T-helper 2 cell (primary cell): ENCODE measurements around the gene NDST1.
A peak's percentile ranks its signal among the peaks of the same experiment; 100 is the strongest.

Source experiments
- DNase-seq, 5 experiments: peaks; one replicate each; pipeline versions ENCODE4 v3.0.0 to v3.0.0-alpha.2; 2012 to 2022

NDST1 gene

DNA sequence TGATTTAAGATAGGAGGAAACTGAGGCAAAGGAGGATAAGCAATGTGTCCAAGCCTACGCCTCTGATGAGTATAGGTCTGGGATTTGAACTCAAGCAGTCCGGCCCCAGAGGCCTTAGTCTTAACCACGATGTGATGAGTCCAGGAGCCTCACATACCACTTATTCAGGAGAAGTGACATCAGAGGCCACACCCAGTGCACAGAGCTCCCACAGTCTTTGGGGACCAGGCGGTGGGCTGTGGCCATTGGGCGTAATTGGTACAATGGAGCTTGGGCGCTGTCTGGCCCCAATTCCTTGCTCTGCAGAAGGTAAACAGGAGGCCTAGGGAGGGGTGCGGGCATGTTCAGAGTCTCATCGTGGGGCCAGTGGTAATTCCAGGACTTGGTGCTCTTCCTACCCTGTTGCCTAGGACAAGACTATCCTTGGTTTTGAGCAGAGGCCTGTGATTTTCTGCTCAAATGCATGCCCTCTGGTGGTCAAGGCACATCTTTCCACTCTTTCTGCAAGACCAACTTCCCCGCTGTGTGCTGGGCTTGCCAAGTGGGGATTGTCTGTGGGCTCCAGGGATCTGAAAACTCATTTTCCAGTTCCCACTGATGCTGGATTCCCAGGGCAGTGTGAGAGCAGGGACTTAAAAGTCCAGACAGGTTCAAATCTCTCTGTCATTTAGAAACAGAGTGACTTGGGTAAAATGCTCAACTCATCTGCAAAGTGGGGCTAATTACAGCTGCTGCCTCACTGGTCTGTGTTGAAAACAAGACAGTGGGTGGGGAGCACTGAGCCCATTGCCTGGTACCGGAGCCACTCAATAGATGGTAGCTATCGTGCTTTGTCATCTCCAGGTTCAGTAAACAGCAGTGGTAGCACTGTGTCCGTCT, 15.8 kb downstream of the NDST1 start:
- DNase-seq: peak in 1 of 5 experiments; percentile 29

DNA sequence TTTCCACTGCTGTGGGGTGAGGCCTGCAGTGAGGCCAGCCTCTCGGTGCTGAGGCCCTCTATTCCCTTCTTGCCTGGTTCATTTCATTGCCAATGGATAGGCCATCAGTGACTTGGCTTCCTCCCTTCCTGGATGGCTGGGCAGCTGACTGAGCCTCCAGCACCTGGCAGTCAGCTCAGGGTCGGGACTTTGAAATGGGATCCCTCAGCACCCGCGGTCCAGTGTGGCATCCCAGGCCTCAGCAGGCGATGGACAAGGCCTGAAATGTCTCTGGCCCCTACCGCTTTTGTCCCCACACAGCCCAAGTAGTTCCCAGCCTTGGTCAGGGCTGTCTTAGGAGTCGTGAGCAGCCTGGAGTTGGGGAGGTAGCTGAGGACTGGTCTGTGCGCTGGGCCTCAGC, 17.2 kb downstream of the NDST1 start:
- DNase-seq: no peak

- no peak for DNase-seq
Observed at GRCh38 chr5:150525781-150526180, 17.9 kb downstream of the NDST1 start.

GRCh38 chr5:150527038-150527437, 19.1 kb downstream of the NDST1 start:
- no peak for DNase-seq

GRCh38 chr5:150527808-150528207, 19.9 kb downstream of the NDST1 start:
- no peak for DNase-seq

DNA sequence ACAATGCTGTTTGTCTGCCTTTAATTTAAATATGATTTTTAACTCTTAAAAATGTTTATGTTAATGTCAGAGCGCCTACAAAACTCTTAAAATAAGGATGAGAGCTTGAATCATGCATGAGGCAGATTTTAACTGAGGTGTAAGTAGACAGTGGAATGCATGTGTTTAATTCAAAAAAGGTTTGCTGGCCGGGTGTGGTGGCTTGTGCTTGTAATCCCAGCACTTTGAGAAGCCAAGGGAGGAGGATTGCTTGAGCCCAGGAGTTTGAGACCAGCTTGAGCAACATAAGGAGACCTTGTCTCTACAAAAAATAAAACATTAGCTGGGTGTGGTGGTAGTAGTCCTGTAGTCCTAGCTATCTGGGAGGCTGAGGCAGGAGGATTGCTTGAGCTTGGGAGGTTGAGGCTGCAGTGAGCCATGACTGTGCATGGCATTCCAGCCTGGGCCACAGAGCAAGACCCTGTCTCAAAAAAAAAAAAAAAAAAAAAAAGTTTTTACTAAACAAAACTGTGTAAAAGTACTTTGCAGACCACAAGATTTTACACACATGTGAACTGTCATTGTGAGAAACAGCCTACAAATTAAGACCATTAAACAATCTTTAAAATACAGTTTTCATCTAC, 21.1 kb downstream of the NDST1 start:
- no peak for DNase-seq

DNA sequence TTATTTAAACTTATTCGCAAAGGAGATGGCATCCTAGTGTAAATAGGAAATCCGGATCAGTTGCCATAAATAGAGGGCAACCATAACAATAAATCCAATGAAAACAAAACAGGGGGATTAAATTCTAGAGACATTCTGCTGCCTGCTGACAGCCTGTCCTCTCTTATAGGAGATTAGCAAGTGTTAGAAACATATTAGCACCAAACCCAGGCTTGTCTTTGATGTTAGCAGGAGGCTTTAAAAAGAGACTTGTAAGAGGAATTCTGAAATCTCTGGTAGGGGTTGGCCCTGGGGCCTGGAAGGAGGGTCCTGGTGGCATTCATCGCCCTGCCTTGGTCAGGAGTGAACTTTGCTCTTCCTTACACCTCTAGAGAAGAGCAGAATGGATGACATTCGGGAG, 21.6 kb downstream of the NDST1 start:
- no peak for DNase-seq

GRCh38 chr5:150530423-150530822, 22.5 kb downstream of the NDST1 start:
- no peak for DNase-seq

- no peak for DNase-seq
Observed at GRCh38 chr5:150530951-150531588, 23.1 kb downstream of the NDST1 start.

GRCh38 chr5:150531686-150532085, 23.8 kb downstream of the NDST1 start:
- DNase-seq: no peak

- no peak for DNase-seq
Observed at GRCh38 chr5:150532151-150532550, 24.2 kb downstream of the NDST1 start.

GRCh38 chr5:150532996-150533395, 25.1 kb downstream of the NDST1 start:
- no peak for DNase-seq

DNA sequence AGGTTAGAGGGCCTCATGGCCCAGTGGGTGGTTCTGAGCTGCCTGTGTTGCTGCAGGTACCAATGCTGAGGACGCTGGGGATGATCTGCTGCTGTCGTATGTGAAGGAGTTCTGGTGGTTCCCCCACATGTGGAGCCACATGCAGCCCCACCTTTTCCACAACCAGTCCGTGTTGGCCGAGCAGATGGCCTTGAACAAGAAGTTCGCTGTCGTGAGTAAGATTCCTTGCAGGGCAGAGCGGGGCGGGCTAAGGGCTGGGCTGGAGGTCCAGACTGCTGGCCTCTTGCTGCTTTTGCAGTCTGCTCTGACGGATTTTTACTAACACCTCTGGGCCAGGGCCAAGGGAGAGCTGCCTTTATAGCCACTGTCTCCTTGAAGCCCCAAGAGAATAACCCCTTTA, 26.9 kb downstream of the NDST1 start:
- DNase-seq: no peak

DNA sequence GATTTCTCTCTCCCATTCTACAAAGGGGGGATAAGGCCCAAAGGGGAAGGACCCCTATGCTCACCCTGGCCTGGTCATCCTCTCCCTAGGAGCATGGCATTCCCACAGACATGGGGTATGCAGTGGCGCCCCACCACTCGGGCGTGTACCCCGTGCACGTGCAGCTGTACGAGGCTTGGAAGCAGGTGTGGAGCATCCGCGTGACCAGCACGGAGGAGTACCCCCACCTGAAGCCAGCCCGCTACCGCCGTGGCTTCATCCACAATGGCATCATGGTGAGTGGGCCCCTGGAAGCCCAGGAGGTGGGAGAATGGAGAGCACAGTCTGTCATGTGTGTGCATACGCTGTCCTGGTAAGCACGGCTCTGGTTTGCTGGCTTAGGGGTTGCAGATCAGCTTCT, 27.7 kb downstream of the NDST1 start:
- no peak for DNase-seq

DNA sequence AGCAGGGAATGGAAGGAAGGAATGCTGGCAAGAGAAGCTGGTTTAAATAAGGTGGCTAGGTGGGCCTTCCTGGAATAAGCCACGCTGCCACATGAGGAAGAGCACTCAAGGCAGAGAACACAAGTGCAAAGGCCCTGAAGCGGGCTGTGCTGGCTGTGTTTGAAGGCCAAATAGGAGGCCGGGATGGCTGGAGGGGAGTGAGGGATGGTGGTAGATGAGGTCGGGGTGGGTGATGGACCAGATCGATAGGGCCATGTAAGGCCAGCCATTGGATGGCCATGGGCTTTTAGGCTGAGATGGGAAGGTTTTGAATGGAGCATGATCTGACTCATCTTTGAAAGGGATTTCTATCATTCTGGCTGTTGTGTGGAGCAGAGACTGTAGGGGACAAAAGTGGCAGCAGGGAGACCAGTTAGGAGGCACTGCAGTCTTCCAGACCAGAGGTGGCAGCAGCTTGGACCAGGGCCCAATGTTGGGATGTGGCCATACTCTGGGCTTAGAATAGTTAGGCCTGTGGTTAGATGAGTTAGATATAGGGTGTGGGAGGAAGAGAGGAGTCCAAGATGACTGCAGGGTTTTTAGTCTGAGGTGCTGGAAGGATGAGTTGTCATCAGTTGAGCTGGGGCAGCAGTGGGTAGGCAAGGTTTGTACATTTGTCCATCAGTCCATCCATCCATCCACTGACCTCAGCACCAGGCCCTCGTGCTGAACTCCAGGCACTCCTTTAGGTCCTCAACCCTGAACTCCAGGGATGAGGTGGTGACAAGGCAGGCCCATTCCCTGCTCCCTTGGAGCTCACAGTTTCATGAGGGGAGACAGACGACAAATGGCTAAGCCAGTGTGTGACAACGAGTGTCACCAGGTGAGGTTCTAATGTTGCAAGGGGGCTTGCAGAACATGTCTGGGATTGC, 30.3 kb downstream of the NDST1 start:
- no peak for DNase-seq

GRCh38 chr5:150539206-150539605, 31.3 kb downstream of the NDST1 start:
- no peak for DNase-seq

DNA sequence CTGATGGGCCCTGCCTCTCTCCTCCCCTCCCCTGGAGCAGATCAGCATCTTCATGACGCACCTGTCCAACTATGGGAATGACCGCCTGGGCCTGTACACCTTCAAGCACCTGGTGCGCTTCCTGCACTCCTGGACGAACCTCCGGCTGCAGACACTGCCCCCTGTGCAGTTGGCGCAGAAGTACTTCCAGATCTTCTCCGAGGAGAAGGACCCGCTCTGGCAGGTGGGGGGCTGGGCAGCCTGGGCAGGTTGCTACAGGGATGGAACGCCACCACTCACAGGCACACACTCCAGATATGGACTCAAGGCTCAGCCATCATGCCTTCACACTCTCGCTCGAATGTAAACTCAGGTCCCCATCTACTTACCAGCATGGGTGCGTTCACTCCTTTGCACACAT, 32.1 kb downstream of the NDST1 start:
- DNase-seq: no peak

DNA sequence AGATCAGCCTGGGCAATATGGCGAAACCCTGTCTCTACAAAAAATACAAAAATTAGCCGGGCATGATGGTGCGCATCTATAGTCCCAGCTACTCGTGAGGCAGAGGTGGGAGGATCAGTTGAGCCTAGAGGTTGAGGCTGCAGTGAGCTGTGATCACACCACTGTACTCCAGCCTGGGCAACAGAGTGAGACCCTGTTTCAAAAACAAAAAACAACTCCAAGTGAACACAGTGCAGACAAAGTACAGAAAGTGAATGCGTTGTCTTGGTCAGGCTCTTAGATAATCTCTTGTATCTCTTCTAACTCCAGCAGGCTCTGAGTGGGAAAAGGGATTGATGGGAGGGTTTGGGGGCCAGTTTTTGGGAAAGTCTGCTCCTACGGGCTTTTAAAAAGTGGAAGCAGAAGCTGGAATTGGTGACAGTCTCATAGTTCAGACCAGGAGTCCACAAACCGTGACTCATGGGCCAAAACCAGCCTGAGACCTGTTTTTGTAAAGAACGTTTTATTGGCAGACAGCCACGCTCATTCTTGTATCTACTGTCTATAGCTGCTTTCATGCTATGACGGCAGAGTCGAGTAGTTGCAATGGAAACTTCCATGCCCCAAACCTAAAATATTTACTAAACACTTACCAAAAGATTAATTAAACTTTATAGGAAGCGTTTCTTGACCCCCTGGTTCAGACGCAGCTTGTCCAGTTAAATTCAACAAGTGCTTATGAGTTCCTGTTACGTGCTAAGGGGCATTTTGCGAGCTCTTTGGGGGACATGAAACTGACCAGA, 32.9 kb downstream of the NDST1 start:
- DNase-seq: no peak

GRCh38 chr5:150541397-150541675, 33.4 kb downstream of the NDST1 start:
- no peak for DNase-seq

- DNase-seq: no peak
Observed at GRCh38 chr5:150541895-150542294, 34.0 kb downstream of the NDST1 start.

DNA sequence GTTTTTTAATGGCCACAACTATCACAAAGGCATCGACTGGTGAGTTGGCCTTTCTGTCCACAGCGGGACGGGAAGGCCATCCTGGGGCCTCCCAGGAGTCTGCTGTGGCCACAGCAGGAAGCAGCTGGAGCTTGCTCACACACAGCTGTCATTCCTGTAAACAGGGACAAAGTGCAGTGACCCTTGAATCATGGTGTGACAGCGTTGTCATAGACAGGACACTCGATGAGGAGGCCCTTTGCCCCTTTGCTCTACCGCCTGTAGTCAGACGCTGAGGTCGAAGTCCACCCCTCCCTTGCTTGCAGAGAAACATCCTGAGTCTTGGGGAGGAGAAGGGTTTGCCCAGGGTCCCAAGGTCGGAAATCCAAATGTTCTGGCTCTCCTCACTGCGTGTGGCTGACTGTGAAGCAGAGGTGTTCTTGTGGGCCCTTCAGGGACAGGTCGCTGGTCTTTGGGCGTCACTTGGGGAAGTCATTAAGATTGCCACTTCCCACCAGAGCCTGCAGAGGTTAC, 35.1 kb downstream of the NDST1 start:
- DNase-seq: no peak
